ENCODE results near the gene CARHSP1.
"Not testable (repeated sequence)": the region's sequence is repeated elsewhere in the genome, so short reads cannot be mapped to it uniquely, and the experiment has no call there.

CARHSP1 gene

DNA sequence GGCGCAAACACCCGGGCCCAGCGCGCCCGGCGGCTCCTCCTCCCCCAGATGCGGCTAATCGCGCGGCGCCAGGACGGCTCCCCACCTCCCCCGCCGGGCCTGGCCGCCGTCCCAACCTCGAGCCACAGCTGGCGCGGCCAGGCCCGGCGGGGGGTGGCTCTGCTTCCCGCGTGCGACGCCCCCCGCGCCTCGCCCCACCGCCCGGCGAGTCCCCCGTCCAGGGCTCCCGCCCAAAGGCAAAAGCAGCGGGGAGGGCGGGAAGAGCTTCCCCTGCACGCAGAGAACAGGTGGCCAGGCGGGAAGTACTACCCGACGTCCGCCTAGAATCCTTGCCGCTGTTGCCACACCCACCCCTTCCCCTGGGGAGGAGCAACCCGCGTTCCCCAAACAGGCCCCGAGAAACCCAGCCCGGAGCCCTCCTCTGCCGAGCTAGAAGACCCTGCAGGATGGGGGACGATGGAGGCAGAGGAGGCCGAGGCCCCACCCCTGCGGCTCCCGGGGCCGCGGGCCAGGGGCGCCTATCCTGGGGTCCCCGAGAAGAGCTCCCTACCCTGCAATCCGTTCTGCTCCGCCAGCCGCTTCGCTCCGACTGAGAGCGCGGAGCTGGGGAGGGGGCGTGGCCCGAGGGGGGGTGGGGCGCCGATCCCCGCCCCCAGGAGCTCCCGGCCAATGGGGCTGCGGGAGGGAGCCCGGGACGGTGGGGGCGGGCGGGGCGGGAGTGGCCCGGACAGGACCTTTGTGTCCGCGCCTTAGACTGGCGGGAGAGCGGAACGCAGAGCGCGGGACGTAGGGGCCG lies at the start of gene CARHSP1:
Gene CARHSP1 (minus strand): TSS at position 591 of the 796 bp plus-strand sequence. CDS start 9,678 bp downstream, outside the sequence.
- DNase-seq = peak; percentile 86

DNA sequence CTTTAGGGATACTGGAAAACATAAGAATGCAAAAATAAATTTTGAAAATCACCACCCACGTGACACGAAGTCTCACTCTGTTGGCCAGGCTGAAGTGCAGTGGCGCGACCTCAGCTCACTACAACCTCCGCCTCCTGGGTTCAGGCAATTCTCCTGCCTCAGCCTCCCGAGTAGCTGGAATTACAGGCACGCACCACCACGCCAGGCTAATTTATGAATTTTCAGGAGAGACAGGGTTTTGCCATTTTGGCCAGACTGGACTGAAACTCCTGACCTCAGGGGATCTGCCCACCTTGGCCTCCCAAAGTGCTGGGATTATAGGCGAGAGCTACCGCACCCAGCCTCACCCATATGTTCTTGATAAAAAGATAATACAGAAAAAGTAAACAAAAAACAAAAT lies 48.5 kb upstream of the CARHSP1 start:
- not testable (repeated sequence) for DNase-seq

DNA sequence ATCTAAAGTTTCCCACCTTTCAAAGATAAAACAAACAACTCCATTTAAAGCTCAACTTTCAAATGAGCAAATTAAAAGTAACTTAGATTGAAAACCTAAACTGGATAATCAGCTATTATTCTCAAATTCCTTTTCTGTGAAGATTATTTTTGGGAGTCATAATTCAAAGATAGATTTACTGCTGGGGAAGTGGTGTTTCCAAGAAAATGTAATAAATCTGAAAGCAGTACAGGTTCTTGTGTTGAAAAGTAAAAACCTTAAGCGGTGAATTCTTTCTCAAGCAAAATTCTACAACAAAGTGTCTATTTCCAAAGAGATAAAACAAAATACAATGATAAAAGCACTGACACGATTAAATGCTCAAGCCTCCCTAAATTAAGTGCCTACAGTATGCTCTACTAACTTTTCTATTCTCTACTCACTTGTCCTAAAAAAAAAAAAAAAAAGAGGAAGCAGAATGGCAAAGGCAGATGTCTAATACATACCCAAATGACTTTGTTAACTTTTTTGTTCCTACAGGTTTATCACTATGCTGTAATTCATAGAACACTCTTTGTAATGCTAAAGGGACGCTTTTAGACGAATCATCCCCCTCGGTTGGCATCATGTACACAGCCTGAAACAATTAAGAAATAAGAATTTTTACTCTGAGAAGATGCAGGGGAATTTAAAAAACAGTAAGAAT lies 47.9 kb upstream of the CARHSP1 start:
- DNase-seq = no peak

DNA sequence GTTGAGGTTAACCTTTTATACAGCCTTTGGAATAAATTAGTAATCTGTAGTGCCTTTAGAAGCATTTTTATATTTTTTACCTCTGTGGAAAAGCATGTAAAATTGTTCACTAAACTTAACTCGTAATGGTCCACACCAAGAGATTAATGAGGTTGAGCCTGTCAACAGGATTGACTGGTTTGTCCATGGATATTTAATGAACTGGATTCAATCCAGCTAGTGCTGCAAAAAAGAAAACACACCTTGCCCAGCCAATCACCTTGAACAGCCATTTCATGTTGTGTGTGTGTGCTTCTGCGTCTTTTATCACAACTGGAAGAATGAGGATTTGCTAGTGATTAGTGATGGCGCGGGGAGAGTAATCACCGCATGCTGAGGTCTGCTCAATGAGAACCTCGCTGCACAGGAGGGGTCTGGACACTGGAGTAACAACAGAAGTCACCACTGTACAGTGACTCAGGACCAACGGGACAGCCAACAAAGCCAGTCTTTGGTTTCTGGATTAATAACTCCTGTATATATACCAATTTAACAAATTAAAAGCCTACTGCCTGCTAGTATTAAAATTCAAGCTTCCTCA lies 47.0 kb upstream of the CARHSP1 start:
- no peak for DNase-seq

DNA sequence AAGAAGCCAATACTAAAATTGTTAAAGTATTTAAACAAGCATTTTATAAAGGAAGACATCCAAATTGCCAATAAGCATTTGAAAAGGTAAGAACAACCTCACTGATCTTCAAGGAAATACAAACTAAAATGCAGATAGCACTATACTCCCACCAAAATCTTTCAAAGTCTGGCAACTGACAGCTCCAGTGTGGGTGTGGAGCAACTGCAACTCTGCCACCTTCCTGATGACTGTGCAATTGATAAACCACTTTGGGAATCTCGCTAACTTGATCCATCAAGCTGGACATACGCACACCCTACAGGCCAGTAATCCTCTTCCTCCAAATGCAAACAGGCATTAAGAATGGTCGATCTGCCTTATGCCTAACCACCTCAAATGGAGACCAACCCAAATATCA lies 45.3 kb upstream of the CARHSP1 start:
- no peak for DNase-seq

DNA sequence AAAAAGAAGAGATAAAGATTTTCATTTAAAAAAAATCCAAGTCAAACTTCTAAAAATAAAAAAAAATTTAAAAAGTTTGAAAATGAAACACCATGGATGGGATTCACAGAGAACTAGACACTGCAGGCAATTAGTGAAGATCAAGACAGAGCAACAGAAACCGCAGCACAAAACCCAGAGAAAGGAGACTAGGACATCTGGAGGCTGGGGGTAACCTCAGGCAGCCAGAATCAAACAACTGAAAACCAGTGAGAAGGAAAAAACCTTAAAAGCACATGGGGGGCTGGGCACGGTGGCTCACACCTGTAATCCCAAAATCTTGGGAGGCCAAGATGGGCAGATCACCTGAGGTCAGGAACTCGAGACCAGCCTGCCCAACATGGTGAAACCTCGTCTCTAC lies 44.0 kb upstream of the CARHSP1 start:
- DNase-seq = no peak

DNA sequence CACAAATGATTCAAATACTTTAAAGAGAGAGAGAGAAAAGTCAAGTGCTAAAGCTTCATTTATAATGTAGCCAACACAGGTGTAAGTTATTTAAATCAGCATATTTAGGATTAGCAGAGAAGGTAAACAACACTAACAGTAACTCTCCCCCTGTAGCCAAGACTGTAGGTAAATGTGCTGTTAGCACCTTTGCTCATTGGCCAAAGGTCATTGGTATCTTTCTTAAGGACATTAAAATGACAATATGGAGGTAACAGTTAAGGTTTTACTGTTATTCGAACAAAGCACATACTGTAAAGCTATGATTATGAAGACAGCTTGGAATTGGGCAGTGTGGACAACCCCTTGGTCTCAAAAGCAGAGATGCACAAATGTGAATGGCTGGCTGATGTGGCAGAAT lies 42.0 kb upstream of the CARHSP1 start:
- DNase-seq = no peak

DNA sequence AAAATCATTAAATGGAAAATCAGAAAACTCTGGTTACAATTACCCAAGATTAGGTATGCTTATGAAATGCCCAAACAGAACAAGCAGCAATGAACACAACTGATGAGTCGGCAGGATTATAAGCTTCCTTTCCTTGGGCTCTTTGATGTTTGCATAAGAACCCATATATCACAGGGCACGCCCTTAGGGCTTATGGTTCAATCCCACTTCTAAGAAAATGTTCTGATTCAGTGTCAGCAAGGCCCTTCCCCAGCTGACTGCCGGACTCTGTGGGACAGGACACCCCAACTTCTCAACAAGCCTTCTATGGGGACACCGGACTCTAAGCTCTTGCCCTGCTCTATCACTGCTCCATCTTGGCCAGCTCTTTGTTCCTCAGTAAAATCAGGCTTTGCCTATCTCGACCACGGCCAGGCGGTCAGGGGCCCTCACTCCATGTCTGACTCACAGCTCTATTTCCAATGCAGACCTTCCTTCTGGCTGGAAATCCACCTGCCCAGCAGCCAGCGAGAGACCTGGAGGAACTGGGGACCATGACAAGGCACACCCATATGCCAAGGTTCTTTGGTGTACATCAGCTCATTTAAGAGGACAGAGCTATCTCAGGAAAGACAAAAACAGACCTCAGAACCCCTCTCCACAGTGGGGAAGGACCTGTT lies 40.1 kb upstream of the CARHSP1 start:
- no peak for DNase-seq

DNA sequence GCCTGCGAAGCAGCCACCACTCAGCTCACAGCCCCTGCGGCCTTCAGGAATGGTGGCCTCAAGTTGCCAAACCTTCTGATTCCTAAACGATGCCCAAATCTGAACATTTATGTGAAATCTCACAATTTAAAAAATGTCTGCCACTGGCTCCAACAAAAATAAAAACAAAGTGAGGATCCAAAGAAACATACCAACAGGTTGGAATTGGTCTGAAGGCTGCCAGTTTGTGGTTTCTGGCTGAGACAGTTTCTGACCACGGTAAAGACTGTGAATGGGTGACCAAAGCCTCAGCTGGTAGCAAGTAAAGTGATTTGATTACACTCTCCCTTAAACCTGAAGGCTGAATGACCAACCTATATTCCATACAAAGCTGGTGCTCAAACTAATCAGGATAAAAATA lies 38.3 kb upstream of the CARHSP1 start:
- no peak for DNase-seq

DNA sequence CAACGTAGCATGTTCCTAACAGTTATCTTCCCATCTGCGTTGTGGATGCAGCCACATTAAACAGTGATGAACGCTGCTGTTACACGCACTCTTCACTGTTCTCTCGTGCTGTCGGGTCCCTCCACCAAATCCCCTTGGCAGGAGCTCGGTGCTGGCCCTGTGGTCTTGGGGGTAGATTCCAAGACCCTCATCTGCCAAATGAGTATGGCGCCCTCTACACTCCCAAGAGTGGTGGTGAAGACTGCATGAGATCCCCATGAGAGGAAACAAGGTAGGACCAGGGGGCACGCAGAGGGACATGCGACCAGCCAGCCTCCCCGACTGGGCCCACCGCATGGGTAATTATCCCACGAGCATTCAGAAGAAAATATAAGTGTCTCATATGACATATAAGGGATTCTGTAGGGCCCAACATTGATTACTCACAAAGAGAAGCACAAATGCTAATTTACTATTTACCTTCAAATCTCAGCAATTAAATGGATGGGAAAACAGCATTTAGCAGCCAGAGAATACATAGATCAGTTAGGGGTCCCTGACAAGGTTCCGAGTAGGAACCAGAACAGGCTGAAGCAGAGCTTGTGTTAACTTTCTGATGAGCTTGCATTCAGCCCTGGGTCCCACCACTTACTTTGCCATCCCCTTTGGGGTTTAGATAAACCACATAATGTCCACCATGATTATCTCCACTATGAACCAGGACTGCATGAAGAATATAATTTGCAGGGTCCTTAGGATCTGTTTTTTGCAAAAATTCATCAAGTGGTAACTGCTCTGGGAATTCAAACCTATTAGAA lies 37.2 kb upstream of the CARHSP1 start:
- DNase-seq = no peak

DNA sequence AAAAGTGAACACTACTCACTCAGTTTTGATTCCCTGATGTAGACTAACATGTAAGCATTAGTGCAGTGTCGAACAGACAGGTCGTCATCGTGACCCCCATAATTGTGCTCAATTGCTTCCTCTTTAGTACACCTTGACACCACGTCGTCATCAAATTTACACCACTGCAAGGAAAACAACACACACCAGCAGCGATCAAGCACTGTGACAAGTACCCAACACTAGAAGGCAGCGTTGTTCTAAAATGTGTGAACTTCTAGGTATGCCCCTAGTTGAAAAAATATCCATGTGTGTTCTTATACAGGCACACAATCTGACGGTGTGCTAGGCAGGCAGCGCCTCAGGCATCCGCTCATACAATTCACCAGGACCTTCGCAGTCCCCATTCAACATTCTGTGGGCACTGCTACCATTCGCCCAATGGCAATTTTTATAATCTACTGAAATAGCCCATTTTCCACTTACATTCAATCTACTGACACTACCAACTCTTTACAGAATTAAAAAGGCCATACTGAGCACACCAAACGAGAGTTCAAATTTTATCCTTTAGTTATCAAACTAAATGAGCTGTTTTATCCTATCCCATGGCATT lies 36.5 kb upstream of the CARHSP1 start:
- peak; percentile 1 for DNase-seq

DNA sequence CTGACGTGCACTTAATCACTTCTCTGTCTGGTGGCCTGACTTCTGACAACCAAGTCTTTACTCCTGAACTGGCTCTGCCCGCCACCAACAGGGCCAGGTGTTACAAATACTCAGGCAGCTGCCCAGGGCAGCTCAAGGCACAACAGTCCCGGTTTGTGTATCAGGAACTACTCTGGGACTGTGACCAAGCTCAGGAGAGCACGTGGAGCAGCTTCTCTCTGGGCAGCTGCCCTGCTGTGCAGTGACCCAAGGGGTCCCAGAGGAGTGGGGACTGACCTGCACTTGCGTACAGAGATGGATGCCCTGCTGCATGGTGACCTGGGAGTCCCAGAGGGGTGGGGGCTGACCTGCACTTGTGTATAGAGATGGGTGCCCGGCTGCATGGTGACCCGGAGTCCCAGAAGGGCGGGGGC lies 35.2 kb upstream of the CARHSP1 start:
- DNase-seq = no peak

DNA sequence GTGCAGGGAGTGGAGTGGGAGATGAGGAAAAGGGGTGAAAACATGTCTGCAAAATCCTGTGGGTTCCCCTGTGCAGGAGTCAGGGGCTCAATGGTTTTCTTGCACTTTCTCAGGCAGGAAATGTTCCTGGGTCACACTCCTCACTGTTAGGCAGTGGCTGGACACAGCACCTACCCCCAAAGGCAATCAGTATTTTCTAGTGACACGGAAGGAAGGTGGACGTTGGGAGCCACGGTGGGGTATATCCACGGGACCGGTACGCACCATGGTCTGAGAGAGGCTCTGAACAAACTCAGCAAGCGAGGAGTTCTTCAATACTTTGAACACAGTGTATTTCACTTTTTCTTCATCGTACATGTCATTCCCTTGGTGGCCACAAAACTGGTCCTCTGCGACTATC lies 34.2 kb upstream of the CARHSP1 start:
- DNase-seq = no peak

DNA sequence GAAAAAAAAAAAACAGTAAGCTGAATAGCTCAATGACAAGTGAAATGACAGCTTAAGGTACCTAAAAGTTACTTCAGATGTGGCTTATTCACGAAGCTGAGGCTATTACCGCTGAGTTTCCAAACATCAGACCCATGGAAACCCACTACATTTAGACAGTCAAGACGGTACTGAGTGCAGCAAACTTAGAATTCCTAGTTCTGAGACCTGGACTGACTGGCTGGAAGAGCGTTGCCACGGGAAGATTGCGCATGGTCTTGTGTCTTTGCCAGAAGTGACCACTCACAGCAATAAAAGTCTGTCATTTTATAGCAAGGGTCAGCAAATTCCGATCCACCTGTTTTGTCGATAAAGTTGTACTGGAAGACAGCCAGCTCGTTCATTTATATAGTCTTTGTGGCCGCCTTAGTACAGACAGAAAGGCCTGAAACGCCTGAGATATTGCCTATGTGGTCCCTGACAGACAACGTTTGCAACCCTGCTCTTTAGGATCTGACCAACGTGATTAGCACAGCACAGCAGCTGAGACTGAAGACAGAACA lies 32.6 kb upstream of the CARHSP1 start:
- no peak for DNase-seq

DNA sequence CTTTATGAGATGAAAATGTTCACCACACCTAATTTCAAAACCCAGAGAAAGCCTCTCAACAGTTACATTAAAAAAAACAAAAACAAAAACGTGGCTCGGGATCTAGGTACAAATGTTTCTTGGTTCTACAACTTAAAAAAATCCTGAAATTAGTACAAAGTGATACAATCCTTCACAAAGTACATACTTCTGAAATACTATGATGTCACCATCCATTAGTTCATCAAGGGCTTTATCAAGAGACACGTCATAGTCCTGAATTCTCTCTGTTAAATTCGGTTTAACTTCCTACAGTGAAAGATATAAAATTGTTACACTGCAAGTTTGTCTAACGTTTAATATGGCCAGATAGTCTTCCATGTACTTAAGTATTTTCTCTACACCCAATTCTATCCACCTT lies 31.5 kb upstream of the CARHSP1 start:
- DNase-seq = no peak

DNA sequence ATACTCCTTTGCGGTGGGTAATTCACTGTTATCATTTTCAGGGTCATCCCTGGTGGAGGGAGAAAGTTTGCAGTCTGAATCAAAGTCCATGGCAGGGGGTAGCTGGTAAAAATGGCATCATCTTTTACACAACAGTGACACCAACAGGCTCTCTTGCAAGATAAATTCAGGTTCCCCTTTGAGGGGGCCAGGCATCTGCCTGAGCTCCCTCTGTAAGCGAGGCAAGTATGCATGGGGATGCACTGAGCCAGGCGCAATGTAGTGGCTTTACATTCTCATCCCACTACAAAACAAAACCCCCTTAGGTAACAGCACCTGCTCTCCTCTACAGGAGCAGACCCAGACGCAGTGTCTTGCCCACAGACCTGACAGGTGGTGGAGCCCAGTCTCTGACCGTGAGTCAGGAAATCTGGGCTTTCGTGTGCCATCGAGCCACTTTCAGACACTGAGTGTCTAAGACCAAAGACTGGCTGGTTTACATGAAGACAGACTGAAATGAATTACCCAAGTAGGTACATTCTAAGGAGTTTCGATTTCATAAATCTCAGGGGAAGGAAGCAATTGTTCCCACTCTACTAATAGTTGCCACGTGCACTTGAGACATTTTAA lies 31.0 kb upstream of the CARHSP1 start:
- no peak for DNase-seq

DNA sequence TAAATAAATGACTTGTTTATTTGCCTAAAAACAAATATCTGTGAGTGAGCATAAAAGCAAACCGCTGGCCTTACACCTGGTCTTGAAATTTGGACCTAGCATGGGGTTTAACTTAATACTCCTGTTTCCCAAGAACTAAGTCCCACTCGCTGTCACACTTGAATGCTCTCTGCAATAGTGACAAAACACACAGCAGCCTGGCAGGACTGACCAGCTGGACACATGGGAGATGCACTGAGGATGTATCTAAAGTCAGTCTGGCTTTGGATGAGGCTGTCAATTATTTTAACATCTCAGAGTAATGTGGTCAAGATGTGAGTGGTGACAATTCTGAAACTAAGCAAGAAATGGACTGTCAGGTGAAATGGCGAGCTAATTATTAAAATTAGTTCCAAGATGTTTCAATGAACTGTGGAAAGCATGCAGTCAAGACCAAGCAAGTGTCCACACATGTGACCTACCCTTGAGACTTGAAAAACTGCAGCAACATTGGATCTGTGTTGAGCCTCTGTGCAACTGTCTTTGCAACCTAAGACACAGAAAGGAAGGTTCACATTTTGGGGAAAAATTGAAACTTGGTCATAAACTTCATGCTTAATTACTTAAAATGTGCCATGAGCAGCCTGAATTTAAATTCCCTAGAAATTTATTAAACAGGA lies 30.0 kb upstream of the CARHSP1 start:
- no peak for DNase-seq

DNA sequence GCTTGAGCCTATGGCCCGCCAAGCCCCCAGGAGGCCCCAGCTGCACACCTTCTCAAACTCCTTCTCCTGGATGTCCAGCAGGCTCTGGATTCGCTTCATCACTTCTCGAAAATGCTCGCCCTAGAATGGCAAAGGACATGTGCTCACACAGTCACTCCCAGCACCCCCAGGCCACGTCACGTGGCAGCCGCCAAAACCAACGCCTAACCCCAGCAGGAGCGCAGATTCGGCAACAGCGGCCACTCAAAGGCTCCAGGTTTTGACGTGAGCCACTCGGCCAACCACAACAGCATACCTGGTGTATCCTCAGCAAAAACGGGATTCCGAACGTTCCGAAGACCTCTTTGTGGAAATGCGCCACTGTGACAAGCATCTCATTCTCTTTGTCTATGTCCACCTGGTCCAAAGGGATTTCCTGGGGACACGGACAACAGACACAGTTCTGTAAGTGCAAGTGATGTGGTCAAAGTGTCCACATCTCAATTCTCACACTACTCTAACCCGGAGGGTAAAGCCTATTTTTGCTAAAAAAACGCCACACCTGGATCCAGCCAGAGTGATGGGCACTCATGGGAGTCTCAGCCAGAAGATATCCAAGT lies 26.0 kb upstream of the CARHSP1 start:
- no peak for DNase-seq

DNA sequence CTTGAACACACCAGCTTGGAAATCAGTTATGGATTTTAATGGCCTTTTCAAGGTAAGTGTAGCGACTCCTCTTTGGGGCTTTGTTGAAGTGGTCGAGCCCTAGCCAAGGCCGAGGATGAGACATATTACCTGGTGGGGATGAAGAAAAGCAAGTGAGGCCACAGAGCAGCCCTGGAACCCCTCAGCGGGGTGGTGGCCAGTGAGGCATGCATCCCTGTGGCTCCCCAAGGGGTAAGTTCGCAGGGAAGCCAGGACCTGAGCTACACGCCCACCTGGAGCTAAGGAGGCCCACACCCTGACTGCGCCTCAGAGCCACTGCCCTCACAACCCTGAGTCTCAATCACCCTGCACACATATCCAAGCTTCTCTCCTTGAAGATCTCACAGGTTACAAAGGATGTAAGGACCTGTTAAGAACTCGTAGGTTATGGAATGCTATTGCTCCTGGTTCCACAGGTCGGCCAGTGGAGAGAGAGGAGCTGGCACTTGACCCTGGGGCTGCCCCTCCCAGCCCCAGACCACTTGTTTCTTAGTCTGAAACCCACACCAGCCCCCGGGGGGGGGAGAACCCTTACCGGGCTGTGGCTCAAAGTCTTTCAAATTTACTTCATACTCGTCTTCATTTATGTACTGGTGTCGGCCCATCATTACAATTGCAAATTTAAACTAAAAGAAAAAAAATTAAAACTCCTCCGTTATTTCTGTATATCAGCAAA lies 25.3 kb upstream of the CARHSP1 start:
- no peak for DNase-seq

DNA sequence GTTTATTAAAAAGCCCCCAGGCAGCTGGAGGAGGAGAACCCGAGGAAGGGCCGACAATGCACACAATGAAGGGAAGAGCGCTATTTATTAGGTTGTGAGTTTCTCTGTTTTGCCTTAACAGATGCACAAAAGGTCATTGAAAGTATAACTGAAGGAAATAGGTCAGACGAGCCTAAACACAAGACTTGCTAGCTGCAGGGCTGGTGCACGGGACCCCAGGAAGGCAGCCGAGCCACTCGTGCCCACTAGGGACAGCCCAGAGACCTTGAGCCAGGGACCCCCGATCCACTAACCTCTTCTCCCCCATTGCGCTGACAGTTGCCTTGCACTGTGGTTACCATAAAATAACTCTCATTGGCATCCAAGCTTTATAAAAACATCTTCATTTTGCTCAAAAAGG lies 24.6 kb upstream of the CARHSP1 start:
- DNase-seq = no peak
